WTC11 (cell line): ENCODE results near the gene CCDC34.

Source experiments
- CTCF ChIP-seq: fragments of 200-600 bp; IDR thresholded peaks from 2 replicates; pipeline ENCODE4 v1.8.0; 2022; ENCODE audit warnings: antibody characterized with exemption
- E2F5 ChIP-seq: sonication (generic); formaldehyde crosslinking; IDR thresholded peaks from 2 replicates; pipeline ENCODE4 v1.8.1; 2022; ENCODE audit warnings: mild to moderate bottlenecking, moderate library complexity, missing genetic modification reagents
- PREB ChIP-seq: sonication (generic); formaldehyde crosslinking; IDR thresholded peaks from 2 replicates; pipeline ENCODE4 v1.8.1; 2022; ENCODE audit warnings: mild to moderate bottlenecking, missing genetic modification reagents, moderate library complexity, borderline replicate concordance
- TEAD4 ChIP-seq: sonication (generic); formaldehyde crosslinking; IDR thresholded peaks from 2 replicates; pipeline ENCODE4 v1.8.0; 2022; ENCODE audit warnings: mild to moderate bottlenecking, missing genetic modification reagents
- ZBTB21 ChIP-seq: sonication (generic); formaldehyde crosslinking; IDR thresholded peaks from 2 replicates; pipeline ENCODE4 v1.8.1; 2023; ENCODE audit warnings: mild to moderate bottlenecking, missing genetic modification reagents, borderline replicate concordance

GRCh38 chr11:27293515-27294417, 69.2 kb downstream of the CCDC34 start:
- TF ChIP-seq CTCF: no peak
- TF ChIP-seq PREB (CRISPR knock-in tag): no peak
- no peak for TF ChIP-seq TEAD4 (CRISPR knock-in tag)
- TF ChIP-seq ZBTB21: no peak
- TF ChIP-seq E2F5: no peak
